ENCODE measurements around the gene TTC28.
A peak's percentile ranks its signal among the peaks of the same experiment; 100 is the strongest.

Gene TTC28

DNA sequence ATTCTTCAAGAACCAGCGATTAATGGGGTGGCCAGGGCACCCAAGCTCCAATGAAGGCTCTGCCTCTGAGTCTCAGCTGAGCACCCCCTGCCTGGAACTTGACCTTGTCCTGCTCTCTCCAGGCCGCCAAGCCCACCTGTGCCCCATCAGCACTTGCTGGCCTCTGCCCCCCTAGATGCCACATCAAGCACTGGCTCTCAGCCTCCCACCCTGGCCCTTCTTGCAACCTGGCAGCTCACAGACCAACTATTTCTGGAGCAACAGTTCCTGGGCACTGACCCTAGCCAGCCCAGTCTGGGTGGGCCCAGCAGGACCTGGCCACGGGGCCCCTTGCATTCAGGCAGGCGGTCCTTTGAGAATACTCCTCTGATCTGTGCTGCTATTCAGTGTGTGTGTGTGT is 661.8 kb downstream of the TTC28 start:
- Mint-ChIP-seq H3K27me3 (ENCODE audit: low read depth) (peaks cover 7% of the 10 kb centered on the region), H3K9me3 (no peaks in the 10 kb centered on the region), H3K27ac (peak overlapping the region in 1 of 3 experiments; percentile 33), H3K4me1 (peaks cover 25% of the 10 kb centered on the region), H3K36me3 (ENCODE audit: low read depth) (no peaks in the 10 kb centered on the region), H3K4me3 (no peak overlapping the region)
- TF ChIP-seq, protein P1, sequence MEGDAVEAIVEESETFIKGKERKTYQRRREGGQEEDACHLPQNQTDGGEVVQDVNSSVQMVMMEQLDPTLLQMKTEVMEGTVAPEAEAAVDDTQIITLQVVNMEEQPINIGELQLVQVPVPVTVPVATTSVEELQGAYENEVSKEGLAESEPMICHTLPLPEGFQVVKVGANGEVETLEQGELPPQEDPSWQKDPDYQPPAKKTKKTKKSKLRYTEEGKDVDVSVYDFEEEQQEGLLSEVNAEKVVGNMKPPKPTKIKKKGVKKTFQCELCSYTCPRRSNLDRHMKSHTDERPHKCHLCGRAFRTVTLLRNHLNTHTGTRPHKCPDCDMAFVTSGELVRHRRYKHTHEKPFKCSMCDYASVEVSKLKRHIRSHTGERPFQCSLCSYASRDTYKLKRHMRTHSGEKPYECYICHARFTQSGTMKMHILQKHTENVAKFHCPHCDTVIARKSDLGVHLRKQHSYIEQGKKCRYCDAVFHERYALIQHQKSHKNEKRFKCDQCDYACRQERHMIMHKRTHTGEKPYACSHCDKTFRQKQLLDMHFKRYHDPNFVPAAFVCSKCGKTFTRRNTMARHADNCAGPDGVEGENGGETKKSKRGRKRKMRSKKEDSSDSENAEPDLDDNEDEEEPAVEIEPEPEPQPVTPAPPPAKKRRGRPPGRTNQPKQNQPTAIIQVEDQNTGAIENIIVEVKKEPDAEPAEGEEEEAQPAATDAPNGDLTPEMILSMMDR (IDR thresholded peaks at IDR 0.05; ENCODE audit: unreplicated experiment in 3 of 3) = no peak

DNA sequence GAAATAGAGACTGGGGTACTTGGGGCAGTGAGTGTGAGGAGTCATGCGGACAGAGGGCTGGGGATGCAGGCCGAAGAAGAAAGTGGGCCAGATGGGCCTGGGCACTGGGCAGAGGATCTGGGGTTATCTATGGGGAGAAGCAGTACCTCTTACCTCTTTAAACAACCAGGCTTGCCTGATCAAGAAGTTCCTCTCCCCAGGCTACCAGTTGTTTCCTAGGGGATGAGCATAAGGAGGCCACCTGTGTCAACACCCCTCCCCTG is 662.2 kb downstream of the TTC28 start:
- TF ChIP-seq, protein P1 (IDR thresholded peaks at IDR 0.05; ENCODE audit: unreplicated experiment in 3 of 3) = no peak
- Mint-ChIP-seq H3K4me3 (no peak overlapping the region), H3K9me3 (no peaks in the 10 kb centered on the region), H3K27ac (no peak overlapping the region), H3K4me1 (peaks cover 24% of the 10 kb centered on the region), H3K27me3 (ENCODE audit: low read depth) (peaks cover 7% of the 10 kb centered on the region), H3K36me3 (ENCODE audit: low read depth) (no peaks in the 10 kb centered on the region)

DNA sequence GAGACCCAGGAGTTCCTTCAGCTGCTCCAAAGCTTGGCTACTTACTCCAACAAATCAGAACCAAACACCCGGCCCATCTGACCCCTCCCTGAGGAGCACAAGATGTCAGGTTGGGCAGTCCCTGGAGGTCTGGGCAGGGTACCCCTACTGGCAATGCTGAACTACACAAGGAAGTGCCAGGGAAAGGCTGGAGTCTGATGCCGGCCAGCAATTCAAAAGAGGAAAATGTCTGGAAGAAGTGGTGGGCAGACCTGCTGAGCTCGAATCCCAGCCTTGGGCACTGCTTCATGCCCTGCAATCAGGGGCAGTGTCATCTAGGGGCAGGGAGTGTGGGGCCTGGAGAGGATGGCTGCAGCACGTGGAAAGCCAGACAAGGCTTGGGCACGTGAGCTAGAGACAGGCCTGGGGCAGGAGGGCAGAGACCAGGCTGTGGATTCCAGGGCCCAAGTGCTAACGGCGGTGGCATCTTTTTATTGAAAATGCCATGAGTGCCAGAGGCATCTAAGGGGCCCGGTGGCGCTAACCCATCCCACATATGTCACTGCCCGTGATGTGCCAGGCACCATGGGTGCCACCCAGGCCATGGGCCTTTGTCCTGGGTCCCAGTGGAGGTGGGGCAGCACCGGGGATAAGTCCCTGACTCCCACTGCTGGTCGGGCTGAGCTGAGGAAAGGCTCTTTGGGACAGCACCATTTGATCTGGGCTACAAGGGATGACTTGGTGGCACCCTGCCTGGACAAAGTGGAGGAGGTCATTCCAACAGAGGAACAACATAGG is 662.7 kb downstream of the TTC28 start:
- TF ChIP-seq, protein P1 (IDR thresholded peaks at IDR 0.05; ENCODE audit: unreplicated experiment in 3 of 3) = no peak
- peaks cover 2% of the 10 kb centered on the region for H3K36me3 Mint-ChIP-seq (ENCODE audit: low read depth)
- peaks cover 20% of the 10 kb centered on the region for H3K4me1 Mint-ChIP-seq
- H3K4me3 Mint-ChIP-seq = no peak overlapping the region
- no peaks in the 10 kb centered on the region for H3K9me3 Mint-ChIP-seq
- no peak overlapping the region for H3K27ac Mint-ChIP-seq
- peaks cover 7% of the 10 kb centered on the region for H3K27me3 Mint-ChIP-seq (ENCODE audit: low read depth)

DNA sequence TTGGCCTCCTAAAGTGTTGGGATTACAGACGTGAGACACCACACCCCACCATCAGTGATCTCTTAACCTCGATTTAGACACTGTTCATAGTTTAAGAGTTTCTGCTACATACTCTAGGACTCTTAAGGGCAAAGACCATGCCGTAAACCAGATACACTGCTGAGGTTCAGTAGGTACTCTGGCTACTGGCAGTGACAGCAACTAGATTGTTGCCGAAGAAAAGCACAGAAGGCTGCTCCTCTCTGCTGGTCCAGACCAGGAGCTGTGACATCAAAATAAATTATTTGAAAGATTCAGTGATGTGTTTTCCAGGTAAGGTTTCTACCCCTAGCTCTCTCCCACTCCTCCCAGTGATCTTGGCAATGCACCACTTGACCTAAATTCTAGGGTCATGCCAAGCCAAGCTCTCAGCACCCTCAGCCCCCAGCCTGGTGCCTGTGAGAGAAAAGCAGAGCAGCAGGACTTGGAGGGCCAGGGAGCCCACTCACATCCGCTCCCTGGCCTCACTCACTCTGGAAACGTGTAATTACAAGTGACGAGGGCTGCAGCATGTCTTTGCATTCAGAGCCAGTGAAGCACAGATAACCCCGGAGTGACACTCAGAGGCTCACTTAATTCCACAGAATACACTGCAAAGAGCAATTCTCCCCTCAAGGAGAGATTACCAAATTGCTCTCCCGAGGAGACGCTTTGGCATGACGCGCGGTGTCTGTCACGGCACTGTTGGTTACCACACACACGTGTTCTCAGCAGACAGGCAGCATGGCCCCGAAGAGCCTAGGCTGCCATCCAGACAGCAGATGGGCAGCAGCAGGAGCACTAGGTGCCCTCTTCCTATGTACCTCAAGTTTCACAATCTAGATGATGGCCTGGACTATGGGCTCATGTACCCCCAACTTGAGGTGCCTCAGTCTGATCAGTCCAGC is 663.7 kb downstream of the TTC28 start:
- Mint-ChIP-seq H3K9me3 (no peaks in the 10 kb centered on the region), H3K36me3 (ENCODE audit: low read depth) (peaks cover 8% of the 10 kb centered on the region), H3K27ac (no peak overlapping the region)

DNA sequence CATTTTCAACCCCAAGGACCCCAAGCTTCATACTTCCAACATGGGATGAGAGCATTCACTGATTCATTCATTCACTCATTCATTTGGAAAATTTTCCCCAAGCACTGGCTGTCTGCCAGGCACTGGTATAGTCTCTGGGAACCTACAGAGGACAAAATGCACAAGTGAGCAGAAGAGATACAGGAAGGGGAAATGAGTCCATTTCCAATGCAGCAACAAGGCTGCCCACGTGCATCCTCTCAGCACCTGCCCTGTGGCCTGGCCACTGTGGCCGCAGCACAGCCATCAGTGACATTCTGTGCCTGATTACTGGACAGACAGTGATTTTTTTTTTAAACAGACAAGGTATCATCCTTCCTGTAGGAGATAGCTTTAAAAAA is 664.6 kb downstream of the TTC28 start:
- H3K27ac Mint-ChIP-seq = no peak overlapping the region
- H3K27me3 Mint-ChIP-seq (ENCODE audit: low read depth) = peaks cover 4% of the 10 kb centered on the region
- H3K4me3 Mint-ChIP-seq = no peak overlapping the region
- H3K4me1 Mint-ChIP-seq = peaks cover 7% of the 10 kb centered on the region
- no peaks in the 10 kb centered on the region for H3K9me3 Mint-ChIP-seq
- TF ChIP-seq, protein P1 (IDR thresholded peaks at IDR 0.05; ENCODE audit: unreplicated experiment in 3 of 3) = no peak
- H3K36me3 Mint-ChIP-seq (ENCODE audit: low read depth) = peaks cover 8% of the 10 kb centered on the region

More for the DNA sequence above, 663.7 kb downstream of the TTC28 start:
- Mint-ChIP-seq H3K27me3 (ENCODE audit: low read depth) (peaks cover 6% of the 10 kb centered on the region), H3K4me1 (peaks cover 16% of the 10 kb centered on the region), H3K4me3 (no peak overlapping the region)
- TF ChIP-seq, protein P1 (IDR thresholded peaks at IDR 0.05; ENCODE audit: unreplicated experiment in 3 of 3) = no peak

Measured in nephron (organoid).